ENCODE data around the gene SP3. TPM values are rescaled to one million over a fixed set of nuclear protein-coding genes. Genes with fewer than 3 reads are reported as not detected.
A peak's percentile ranks its signal among the peaks of the same experiment; 100 is the strongest.

The SP3 gene
- polyA plus RNA-seq, 1 donor (not counting 4 experiments of a cell fraction or from before 2014, with no cell fraction given) = 46.7 TPM

DNA sequence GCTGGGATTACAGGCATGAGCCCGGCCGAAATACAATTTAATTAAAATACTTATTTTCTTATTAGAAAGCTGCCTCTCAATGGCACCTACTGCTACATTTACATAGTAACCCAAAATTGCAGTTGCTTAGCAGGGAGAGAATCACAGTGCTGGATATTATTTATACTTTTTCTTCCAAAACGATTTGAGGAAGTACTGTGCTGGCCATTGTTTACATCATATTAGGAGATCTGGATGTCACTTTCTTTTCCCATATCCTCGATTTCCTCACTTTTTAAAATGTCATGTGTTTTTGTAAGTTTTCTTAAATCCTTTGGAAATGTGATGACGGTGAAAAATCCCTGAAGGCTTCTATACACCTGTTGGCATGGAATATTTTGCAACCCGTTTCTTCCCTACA, 3.4 kb upstream of the SP3 start:
- no peak for DNase-seq (ENCODE audit: low read depth, low spot score)
- no peak for FAIRE-seq
- H4K20me1 ChIP-seq (ENCODE audit: control insufficient read depth, extremely low read depth, insufficient read depth, low read length) = no peaks in the 10 kb centered on the region

DNA sequence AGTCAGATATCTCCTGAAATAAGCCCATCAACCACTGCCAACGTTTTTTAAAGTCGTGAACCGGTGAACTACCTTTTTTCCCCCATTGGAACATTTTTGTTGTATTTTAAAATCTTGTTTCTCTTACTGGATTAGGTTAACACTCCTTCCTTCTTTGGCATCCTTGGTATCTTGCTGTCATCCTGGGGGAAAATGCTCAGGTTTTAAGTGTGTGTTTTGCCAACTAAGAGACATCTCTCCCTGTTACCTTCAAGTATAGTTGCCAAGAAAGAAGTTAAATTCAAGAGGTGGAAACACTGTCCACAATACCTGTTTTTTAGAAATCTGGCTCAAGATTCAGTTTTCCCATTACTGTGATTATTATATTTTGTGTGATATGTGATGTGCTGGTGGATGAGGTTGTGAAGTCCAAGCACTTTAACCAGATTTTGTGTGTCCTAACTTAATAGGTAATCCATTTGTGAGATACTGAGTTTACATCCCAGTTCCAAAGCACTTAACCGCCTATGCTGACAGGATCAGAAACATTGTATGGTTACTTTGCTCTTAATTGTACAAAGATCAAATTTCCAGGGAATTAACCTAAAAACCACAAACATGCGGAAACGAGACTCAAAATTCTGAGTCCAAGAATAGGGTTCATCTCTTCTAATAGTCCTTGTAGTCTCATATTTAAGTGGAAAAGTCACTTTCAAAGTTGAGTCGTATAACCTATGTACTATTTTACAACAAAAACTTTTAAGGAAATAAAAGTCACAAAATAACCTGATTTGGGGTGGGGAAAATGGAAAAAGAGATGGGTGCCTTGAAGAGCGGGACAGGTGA, 1.3 kb upstream of the SP3 start:
- Histone ChIP-seq H3K79me2 (ENCODE audit: control insufficient read depth, insufficient read depth, low read length) (peaks cover 21% of the 10 kb centered on the region), H3K9ac (ENCODE audit: control insufficient read depth, extremely low read depth, insufficient read depth, low read length) (peak overlapping the region; percentile 96), H3K27me3 (ENCODE audit: control insufficient read depth, extremely low read depth, insufficient read depth, low read length) (no peaks in the 10 kb centered on the region), H2AFZ (ENCODE audit: control insufficient read depth, low read length) (peak overlapping the region; percentile 89), H3K36me3 (ENCODE audit: control insufficient read depth in 2 of 2, extremely low read depth in 1 of 2, insufficient read depth in 2 of 2, low read length in 2 of 2) (no peaks in the 10 kb centered on the region), H3K9me1 (ENCODE audit: control insufficient read depth, extremely low read depth, insufficient read depth, low read length) (no peaks in the 10 kb centered on the region), H3K4me2 (ENCODE audit: control insufficient read depth, extremely low read depth, insufficient read depth, low read depth, low read length) (peak overlapping the region; percentile 98), H4K20me1 (ENCODE audit: control insufficient read depth, extremely low read depth, insufficient read depth, low read length) (no peaks in the 10 kb centered on the region), H3K4me3 (ENCODE audit: control insufficient read depth in 2 of 3, extremely low read depth in 1 of 3, insufficient read depth in 2 of 3, low read depth in 1 of 3, low read length in 3 of 3) (peak overlapping the region; percentile 82 to 93 (median 90)), H3K27ac (ENCODE audit: control insufficient read depth, insufficient read depth, low read length) (peak overlapping the region; percentile 95), H3K4me1 (ENCODE audit: control insufficient read depth, extremely low read depth, insufficient read depth, low read length) (peaks cover 9% of the 10 kb centered on the region), H3K9me3 (ENCODE audit: control insufficient read depth, low read depth, low read length) (no peaks in the 10 kb centered on the region)
- TF ChIP-seq, protein P1, sequence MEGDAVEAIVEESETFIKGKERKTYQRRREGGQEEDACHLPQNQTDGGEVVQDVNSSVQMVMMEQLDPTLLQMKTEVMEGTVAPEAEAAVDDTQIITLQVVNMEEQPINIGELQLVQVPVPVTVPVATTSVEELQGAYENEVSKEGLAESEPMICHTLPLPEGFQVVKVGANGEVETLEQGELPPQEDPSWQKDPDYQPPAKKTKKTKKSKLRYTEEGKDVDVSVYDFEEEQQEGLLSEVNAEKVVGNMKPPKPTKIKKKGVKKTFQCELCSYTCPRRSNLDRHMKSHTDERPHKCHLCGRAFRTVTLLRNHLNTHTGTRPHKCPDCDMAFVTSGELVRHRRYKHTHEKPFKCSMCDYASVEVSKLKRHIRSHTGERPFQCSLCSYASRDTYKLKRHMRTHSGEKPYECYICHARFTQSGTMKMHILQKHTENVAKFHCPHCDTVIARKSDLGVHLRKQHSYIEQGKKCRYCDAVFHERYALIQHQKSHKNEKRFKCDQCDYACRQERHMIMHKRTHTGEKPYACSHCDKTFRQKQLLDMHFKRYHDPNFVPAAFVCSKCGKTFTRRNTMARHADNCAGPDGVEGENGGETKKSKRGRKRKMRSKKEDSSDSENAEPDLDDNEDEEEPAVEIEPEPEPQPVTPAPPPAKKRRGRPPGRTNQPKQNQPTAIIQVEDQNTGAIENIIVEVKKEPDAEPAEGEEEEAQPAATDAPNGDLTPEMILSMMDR (optimal IDR thresholded peaks at IDR 0.05 in 1 of 3, IDR thresholded peaks at IDR 0.05 in 1 of 3, conservative IDR thresholded peaks at IDR 0.05 in 1 of 3; ENCODE audit: extremely low read depth in 1 of 3, insufficient read depth in 2 of 3, low read length in 3 of 3) = no peak
- TF ChIP-seq EZH2 (IDR thresholded peaks at IDR 0.05; ENCODE audit: low read length) = no peak
- FAIRE-seq (peak; percentile 52), DNase-seq (ENCODE audit: low read depth, low spot score) (no peak)
- dilution Hi-C loops (cut with MboI; ENCODE audit: extremely low pct_ligation_motif_present, low sequenced_read_pairs) = no loop called here

More for the DNA sequence above, 3.4 kb upstream of the SP3 start:
- H3K9ac ChIP-seq (ENCODE audit: control insufficient read depth, extremely low read depth, insufficient read depth, low read length) = no peak overlapping the region
- H3K4me2 ChIP-seq (ENCODE audit: control insufficient read depth, extremely low read depth, insufficient read depth, low read depth, low read length) = no peak overlapping the region
- no peaks in the 10 kb centered on the region for H3K9me3 ChIP-seq (ENCODE audit: control insufficient read depth, low read depth, low read length)
- no peak for TF ChIP-seq EZH2 (IDR thresholded peaks at IDR 0.05; ENCODE audit: low read length)
- TF ChIP-seq, protein P1 (optimal IDR thresholded peaks at IDR 0.05 in 1 of 3, IDR thresholded peaks at IDR 0.05 in 1 of 3, conservative IDR thresholded peaks at IDR 0.05 in 1 of 3; ENCODE audit: extremely low read depth in 1 of 3, insufficient read depth in 2 of 3, low read length in 3 of 3) = no peak
- dilution Hi-C loops (cut with MboI; ENCODE audit: extremely low pct_ligation_motif_present, low sequenced_read_pairs) = no loop called here
- no peaks in the 10 kb centered on the region for H3K27me3 ChIP-seq (ENCODE audit: control insufficient read depth, extremely low read depth, insufficient read depth, low read length)
- no peak overlapping the region for H2AFZ ChIP-seq (ENCODE audit: control insufficient read depth, low read length)
- peaks cover 19% of the 10 kb centered on the region for H3K4me1 ChIP-seq (ENCODE audit: control insufficient read depth, extremely low read depth, insufficient read depth, low read length)
- no peak overlapping the region for H3K27ac ChIP-seq (ENCODE audit: control insufficient read depth, insufficient read depth, low read length)
- H3K36me3 ChIP-seq (ENCODE audit: control insufficient read depth in 2 of 2, extremely low read depth in 1 of 2, insufficient read depth in 2 of 2, low read length in 2 of 2) = no peaks in the 10 kb centered on the region
- H3K4me3 ChIP-seq (ENCODE audit: control insufficient read depth in 2 of 3, extremely low read depth in 1 of 3, insufficient read depth in 2 of 3, low read depth in 1 of 3, low read length in 3 of 3) = no peak overlapping the region
- H3K79me2 ChIP-seq (ENCODE audit: control insufficient read depth, insufficient read depth, low read length) = peaks cover 2% of the 10 kb centered on the region
- H3K9me1 ChIP-seq (ENCODE audit: control insufficient read depth, extremely low read depth, insufficient read depth, low read length) = no peaks in the 10 kb centered on the region

Data from keratinocyte (primary cell).